PC-9 (cell line): ENCODE data around the gene SPACA5B.
"Not testable (repeated sequence)": the region's sequence is repeated elsewhere in the genome, so short reads cannot be mapped to it uniquely, and the experiment has no call there.

Experiments used
- EZH2 ChIP-seq: fragments of 200-600 bp; sonication (generic); IDR thresholded peaks from 2 replicates; pipeline ENCODE4 v1.8.0; 2017; ENCODE audit warnings: antibody characterized with exemption, low read depth
- TF ChIP-seq, protein P1 (sequence below): fragments of 200-600 bp; sonication (generic); conservative IDR thresholded peaks from 2 replicates; pipeline ENCODE4 v1.6.1; 2017; ENCODE audit warnings: mixed run types, antibody characterized with exemption, mild to moderate bottlenecking, moderate library complexity

- not testable (repeated sequence) for TF ChIP-seq EZH2
- TF ChIP-seq, protein P1, sequence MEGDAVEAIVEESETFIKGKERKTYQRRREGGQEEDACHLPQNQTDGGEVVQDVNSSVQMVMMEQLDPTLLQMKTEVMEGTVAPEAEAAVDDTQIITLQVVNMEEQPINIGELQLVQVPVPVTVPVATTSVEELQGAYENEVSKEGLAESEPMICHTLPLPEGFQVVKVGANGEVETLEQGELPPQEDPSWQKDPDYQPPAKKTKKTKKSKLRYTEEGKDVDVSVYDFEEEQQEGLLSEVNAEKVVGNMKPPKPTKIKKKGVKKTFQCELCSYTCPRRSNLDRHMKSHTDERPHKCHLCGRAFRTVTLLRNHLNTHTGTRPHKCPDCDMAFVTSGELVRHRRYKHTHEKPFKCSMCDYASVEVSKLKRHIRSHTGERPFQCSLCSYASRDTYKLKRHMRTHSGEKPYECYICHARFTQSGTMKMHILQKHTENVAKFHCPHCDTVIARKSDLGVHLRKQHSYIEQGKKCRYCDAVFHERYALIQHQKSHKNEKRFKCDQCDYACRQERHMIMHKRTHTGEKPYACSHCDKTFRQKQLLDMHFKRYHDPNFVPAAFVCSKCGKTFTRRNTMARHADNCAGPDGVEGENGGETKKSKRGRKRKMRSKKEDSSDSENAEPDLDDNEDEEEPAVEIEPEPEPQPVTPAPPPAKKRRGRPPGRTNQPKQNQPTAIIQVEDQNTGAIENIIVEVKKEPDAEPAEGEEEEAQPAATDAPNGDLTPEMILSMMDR, result not testable (repeated sequence)
These were observed 1.9 kb downstream of the SPACA5B start for GRCh38 chrX:48132308-48132844.
